ENCODE measurements around the gene CFAP299.
"Not testable (repeated sequence)": the region's sequence is repeated elsewhere in the genome, so short reads cannot be mapped to it uniquely, and the experiment has no call there.

The CFAP299 gene

DNA sequence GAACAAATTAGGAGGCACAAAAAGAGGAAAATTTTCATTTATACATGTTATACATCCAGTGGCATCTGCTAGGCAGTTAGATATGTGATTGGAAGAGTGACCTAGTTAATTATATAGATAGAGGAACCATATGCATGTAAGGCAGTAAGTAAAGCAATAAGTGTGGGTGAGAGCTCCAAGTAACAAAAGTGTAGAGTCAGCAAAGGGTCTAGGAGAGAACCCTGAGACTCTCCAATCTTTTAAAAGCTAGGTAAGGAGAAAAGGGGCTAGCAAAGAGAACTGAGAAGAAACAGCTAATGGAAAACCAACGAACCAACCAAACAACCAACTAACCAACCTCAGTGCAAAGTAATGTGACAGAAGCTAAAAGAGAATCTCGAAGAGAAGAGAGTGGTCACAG is 3.8 kb upstream of the CFAP299 start:
- no peak for DNase-seq (ENCODE audit: low read depth)

DNA sequence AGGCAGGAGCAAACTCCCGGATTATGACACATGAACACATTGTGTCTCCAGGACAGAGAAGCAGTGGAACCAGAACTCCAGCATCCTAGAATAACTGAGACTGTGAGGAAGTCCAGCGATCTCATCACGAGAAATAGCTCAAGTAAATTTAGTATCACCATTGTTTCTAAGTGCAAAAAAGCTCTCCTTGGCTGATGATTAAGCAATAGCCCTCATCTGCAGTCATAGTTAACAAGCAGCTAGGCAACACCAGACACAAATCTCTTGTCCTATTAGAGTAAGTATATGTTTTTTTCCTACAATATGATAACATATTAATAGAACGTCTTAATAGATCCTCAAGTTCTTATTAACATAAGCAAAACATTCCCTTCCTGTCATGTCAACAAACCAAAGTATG is 2.4 kb upstream of the CFAP299 start:
- no peak for DNase-seq (ENCODE audit: low read depth)

DNA sequence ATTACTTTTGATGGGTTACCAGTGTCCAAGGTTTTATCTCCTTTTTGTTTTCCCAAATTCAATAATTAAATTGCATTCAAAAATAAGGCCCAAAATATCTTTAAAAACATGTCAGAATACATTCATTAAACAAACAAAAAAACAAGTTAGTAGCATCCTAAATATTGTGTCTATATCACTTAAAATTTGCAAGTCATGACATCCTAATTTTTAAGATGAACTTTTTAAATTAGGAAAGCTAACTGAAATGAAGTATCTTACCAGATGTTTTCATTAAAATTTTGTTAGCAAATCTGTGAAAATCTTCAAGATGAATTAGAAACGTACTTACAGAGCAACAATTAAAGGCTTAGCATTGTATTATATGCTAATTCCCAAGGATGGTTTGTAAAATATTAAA is 962 bp upstream of the CFAP299 start:
- no peak for DNase-seq (ENCODE audit: low read depth)

DNA sequence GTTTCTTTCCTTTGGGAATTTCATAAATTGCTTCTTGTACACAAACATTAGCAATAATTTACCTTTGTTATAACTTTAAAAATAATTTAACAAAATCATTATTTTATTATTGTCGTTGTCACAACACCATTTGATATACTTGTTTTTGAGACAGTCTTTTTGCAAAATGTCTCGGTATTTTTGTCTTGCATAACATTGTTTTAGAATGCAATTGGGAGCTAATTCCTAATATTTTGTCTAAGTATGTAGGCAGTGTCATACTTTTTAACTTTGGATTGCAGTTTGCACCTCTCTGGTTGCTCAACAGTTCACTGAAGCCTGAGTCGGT is 340 bp upstream of the CFAP299 start:
- no peak for DNase-seq (ENCODE audit: low read depth)

DNA sequence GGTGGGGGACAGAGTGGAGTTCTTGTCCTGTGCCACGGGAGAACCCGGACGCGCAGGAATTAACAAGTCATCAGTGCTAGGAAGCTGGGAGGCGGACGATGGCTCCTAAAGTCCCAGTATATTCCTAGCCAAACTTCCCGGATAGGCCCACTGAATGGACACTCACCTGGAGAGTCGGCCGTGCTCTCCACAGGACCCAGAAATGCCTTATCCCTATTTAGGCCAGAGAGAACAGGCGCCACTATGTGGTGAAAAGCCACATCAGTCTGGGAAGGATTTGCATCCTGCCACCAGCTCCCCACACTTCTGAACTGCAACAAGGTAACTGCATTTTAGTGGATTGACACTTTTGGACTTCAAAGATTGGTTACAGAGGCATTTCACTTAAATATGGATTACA is 1.1 kb downstream of the CFAP299 start:
- DNase-seq (ENCODE audit: low read depth): no peak

DNA sequence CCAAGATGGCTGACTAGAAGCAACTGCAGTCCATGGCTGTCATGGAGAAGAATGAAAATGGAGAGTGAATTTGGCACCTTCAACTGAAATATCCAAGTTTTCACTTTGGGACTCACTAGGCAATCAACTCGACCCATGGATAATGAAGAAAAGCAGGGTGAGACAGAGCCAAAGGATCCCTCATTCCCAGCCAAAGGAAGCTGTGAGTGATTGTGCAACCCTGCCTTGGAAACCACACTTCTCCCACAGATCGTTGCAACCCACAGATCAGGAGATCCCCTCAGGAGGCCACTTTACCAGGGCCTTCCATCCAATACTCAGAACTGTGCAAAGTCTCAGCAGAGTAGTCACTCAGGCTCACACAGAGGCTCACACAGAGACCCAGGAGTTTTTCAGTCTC is 4.5 kb downstream of the CFAP299 start:
- DNase-seq (ENCODE audit: low read depth): no peak

DNA sequence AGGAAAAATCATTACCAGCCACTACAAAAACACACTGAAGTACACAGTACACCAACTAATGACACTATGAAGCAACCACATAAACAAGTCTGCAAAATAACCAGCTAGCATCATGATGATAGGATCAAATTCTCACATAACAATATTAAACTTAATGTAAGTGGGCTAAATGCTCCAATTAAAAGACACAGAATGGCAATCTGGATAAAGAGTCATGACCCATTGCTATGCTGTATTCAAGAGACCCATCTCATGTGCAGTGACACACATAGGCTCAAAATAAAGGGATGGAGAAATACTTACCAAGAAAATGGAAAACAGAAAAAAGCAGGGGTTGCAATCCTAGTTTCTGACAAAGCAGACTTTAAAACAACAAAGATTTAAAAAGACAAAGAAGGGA is 7.2 kb downstream of the CFAP299 start:
- DNase-seq (ENCODE audit: low read depth): not testable (repeated sequence)

DNA sequence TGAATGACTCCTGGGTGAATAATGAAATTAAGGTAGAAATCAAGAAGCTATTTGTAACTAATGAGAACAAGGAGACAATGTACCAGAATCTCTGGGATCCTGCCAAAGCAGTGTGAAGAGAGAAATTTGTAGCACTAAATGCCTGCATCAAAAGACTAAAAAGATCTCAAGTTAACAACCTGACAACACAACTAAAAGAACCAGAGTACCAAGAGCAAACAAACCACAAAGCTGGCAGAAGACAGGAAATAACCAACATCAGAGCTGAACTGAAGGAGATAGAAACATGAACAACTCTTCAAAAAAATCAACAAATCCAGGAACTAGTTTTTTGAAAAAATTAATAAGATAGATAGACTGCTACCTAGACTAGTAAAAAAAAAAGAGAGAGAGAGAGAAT is 8.4 kb downstream of the CFAP299 start:
- no peak for DNase-seq (ENCODE audit: low read depth)

DNA sequence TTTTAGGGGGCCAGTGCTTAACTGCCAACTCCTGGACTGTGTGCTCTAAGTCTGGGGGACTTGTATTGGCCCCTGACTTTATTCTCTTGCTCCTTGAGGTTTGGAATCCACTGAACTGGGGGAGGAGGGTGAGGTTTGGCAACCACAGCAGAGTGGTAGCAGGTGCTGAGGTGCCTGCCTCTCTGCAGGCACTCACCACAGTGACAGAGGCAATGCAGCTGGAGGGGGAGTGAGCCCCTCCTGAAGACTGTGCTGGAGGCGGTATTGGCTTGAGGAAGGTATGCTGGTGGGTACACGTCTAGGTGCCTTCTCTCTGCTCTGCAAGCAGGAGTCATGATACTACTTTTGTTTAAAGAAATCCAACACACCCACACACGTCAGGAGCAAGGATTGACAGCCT is 24.6 kb downstream of the CFAP299 start:
- DNase-seq (ENCODE audit: low read depth): no peak

DNA sequence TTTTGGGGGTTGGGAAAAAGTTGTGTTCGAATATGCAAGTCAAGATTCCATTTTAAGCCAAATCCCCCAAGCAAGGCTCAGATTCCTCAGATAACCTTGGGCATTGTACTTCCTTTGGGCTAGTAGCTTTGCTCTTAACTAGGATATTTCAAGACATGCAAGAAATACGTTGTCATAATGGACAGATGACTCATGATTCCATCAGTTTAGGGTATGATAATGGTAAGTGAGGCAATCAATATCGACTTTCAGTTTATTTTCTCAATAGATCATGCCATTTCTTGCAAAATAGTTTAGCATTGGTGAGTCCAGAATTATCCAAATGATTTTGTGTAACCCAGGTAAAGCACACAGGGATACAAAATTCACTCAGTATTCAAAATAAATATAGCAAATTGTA is 25.4 kb downstream of the CFAP299 start:
- no peak for DNase-seq (ENCODE audit: low read depth)

DNA sequence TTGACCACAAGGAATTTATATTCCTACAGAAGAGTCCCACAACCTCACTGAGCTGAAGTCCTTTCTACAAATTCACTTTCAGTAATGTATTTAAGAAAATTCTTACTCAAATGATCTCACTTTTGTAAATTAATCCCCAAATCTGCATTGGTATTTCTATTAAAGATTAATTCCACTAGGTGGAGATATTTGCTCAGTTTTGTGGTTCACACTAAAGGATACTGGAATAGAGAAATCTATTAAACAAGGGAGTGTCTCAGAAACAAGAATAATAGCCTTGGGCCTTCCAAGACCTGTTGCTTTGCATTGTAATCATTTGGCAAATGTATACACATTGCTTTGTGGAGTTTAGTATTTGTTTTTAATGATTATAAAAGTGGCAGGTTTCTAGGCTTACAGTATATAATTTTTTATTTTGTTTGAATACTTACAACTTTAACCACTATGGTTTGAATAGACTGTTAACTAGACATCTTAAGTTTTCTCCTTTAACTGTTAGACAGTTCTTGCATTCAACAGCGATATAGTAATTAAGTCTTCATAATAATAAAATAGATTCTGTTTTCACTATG is 25.9 kb downstream of the CFAP299 start:
- DNase-seq (ENCODE audit: low read depth): no peak

DNA sequence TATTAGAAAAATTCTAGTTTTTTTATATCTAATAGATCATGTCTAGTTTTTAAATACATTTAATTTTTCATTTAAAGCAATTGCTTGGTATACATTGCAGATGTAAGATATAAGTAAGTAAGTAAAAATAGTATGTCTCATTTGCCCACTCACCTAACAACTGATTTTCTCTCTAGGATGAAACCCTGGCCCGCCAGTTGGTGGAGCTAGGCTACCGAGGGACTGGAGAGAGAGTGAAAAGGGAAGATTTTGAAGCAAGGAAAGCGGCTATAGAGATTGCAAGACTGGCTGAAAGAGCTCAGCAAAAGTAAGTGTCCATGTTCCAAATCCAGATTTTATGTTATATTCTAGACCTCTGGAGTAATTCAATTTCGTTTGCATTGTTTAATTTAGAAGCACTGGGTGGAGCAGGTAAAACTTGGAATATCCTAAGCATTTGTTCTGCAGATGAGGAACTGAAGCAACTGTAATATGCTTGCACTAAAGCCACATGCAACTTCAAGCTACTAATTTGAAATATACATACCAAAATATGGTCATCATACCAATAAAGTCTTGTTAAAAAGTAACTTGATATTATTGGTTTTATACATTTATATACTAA is 27.1 kb downstream of the CFAP299 start:
- no peak for DNase-seq (ENCODE audit: low read depth)

DNA sequence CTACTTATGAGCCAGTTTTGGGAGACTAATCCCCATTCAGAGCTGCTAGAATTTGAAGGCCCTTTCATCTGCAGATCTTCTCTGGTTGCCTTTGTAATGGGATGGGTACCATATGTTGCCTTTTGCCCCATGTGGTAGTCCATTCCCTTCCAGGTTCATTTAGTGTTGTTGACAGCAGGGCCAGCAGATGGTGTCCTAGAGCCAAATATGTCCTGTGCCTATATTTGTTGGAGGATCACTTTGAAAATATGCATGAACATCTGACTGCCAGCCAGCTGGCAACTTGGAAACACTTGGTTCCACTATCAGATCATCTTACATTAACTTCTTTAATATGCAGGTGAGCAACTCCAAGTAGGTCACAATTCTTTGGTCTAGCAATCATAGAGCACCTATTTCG is 30.4 kb downstream of the CFAP299 start:
- DNase-seq (ENCODE audit: low read depth): no peak

DNA sequence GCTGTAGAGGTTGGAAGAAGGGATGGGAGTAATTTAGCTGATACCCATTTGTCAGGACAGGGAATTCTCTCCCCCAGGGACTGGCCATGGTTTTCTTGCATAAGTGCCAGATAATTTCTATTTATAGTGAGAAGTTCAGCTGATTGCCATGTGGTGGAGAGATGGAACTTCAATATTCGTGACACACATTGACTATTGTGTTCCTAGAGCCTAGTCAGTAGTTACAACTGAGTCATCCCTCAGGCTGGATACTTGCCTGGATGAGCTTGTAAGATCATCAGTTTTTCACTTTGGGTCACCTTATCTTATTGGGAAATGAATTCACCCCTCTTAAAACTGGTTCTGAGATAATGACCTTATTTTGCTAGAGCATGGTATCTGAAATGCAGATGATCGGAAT is 32.2 kb downstream of the CFAP299 start:
- no peak for DNase-seq (ENCODE audit: low read depth)

DNA sequence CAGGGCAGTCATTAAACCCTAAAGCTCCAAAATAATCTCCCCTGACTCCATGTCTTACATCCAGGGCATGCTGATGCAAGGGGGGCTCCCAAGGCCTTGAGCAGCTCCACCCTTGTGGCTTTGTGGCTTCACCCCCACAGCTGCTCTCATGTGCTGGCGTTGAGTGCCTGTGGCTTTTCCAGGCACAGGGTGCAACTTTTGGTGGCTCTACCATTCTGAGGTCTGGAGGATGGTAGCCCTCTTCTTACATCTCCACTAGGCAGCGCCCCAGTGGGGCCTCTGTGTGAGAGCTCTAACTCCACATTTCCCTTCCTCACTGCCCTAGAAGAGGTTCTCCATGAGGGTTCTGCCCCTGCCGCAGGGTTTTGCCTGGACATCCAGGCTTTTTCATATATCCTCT is 35.1 kb downstream of the CFAP299 start:
- DNase-seq (ENCODE audit: low read depth): no peak

DNA sequence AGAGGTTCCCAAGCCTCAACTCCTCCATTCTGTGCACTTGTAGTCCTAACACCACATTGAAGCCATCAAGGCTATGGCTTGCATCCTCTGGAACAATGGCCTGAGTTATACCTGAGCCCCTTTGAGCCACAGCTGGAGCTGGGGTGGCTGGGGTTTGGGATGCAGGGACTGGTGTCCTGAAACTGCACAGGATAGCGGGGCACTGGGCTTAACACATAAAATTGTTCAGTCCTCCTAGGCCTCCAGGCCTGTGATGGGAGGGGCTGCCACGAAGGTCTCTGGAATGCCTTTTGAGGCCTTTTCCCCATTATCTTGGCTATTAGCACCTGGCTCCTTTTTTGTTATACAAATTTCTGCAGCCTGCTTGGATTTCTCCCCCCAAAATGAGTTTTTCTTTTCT is 35.5 kb downstream of the CFAP299 start:
- DNase-seq (ENCODE audit: low read depth): no peak

DNA sequence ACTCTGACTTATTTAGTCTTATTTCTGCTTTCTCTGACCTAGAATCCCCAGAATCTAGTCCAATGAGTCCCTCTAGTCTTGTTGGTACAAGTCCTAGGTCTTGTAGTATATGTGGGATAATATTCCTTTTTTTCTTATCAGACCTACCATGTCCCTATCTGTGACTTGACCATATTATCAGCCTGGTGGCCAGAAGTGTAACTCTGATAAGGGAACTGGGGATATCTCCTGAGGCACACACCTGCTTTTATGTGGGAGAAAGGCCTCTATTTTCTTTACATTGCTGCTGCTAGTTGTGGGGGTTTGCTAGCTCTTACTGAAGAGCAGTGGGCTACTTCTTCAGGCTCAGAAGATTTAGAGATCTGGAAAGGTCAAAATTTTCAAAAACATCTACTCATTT is 38.6 kb downstream of the CFAP299 start:
- DNase-seq (ENCODE audit: low read depth): no peak

DNA sequence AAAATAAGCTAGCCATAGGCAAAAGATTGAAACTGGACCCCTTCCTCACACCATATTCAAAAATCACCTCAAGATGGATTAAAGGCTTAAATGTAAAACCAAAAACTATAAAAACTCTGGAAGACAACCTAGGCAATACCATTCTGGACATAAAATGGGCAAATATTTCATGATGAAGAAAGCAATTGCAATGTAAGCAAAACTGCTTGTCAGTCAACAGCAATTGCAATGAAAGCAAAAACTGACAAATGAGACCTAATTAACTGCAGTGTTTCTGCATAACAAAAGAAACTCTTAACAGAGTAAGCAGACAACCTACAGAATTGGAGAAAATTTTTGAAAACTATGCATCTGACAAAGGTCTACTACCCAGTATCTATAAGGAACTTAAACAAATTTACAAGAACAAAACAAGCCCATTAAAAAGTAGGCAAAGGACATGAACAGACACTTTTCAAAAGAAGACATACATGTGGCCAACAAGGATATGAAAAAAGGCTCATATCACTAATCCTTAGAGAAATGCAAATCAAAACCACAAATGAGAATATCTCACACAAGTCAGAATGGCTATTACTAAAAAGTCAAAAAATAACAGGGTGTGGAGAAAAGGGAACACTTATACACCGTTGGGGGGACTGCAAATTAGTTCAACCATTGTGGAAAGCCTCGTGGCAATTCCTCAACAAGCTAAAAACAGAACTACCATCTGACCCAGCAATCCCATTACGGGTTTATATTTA is 46.7 kb downstream of the CFAP299 start:
- DNase-seq (ENCODE audit: low read depth): no peak

DNA sequence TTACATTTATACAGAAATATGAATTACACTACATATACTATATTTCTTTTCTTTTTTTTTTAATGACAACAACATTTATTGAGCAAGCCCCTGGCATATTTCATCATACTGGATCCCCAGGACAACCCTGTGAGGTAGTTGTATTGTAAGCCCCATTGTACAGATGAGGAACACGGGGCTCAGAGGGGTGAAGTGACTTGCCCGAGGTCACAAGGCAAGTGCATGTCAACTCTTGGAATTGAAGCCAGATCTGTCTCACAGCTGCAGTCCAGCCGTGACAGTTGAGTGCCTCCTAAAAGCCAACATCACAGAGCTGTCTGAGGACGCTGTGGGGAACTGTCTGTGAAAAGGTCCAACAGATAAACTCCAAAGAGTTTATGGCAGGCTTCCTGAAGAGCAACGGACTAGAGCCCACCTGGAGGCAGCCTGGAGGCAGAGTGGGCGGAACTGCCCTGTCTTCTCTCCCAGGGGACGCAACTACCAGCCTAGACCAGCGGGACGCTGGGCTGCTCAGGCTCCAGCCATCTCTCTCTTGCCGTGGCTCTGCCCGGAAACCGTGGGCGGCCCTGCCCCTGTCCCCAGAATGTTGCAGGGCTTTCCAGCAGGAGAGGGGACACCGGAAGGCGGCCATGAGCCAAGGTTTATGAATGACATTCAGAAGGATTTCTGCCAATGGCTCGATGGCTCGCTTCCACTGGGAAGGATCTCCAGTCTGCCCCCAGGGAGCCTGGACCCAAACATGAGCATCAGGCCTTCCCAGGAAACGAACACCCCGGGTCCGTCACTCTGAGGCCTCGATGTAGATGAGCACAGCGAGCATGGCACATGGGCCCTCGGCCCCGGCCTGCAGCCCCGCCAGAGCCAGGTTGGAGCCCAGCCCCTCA is 50.1 kb downstream of the CFAP299 start:
- DNase-seq (ENCODE audit: low read depth): no peak

DNA sequence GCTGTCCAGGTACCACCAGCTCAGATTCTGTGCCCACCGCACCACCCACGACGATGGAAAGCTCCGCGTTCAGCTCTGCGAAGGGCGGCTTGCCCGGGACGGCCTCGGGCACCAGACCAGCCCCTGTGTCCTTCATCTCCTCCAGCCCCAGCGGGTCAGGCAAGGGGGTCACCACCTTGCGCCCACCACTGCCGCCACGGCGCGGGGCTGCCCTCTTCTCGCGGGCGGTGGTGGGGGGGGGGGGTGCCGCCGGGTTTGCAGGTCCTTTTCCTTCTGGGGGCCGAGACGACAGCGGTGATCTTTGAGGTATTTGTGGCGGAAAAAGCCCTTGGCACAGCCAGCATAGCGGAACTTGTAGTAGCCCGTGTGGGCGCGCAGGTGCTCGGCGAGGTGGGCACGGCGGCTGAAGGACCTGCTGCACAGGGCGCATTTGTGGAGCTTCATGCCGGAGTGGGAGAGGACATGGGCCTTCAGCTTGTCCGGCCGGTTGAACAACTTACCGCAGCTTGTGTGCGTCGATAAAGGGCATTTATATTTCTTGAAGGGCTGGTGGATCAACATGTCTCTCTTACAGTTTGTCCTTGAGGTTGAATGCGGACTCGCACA is 50.9 kb downstream of the CFAP299 start:
- DNase-seq (ENCODE audit: low read depth): no peak

DNA sequence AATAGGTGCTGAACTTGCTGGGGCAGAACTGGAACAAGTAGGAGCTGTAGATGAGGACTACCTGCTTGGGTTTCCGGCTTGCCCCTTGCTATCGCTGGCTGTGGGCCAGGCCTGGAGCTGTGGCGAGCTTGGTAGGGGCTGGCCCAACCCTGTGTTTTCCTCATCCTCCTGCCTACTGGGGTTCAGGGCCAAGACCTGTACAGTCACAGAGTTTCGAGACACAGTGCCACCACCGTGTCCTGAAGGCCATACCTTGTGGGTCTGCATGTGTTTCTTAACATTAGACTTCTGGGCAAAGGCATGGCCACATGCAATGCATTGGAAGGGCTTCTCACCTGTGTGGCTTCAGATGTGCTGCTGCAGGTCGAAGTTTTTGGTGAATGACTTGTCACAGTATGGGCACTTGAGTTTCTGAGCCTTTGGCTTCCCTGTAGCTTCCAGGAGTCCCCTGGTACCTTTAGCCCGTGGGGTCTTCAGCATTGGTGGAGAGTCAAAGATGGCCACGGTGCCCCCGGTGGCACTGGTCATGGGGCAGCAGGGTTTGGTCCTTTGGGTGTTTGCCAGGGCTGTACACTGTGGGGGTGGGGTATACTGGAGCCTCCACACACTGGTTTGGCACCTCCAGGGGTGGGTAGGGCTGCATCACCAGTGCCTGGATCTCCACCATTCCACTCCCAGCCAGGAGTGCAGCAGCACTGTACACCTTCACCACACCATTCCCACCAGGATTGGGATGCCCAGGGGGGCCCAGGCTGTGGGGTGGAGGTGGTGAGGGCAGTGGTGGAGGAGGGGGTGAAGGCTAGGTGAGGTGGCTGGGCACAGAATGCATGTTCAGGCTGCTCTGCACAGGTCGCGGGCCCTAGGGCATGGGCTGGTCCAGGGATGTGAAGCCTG is 52.1 kb downstream of the CFAP299 start:
- DNase-seq (ENCODE audit: low read depth): no peak

DNA sequence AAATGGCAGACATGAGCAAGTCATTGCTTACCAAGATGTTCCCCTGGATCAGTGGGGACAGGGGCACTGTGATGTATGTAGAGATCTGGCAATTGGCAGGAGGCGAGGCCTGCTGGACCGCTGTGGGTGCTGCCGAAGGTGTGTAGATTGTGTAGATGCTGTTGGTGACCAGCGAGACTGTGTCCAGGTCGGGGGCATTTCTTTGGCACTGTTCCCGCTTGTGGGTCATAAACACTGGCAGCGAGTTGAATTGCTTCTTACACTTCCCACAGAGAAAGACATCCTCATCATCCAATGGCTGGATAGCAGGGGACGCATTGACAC is 52.7 kb downstream of the CFAP299 start:
- no peak for DNase-seq (ENCODE audit: low read depth)
